SU-DHL-6 (cell line): ENCODE measurements around the gene NRP2.

ENCODE experiments used
- CTCF ChIP-seq: fragments of 200-600 bp; sonication (generic); IDR thresholded peaks from one replicate; pipeline ENCODE4 v1.5.1; 2017; ENCODE audit warnings: antibody characterized with exemption, mild to moderate bottlenecking, low read length, moderate library complexity; ENCODE audit not compliant: insufficient read depth, poor library complexity, severe bottlenecking
- EZH2phosphoT487 ChIP-seq: fragments of 200-600 bp; sonication (generic), shearing (Covaris generic); conservative IDR thresholded peaks from 2 replicates; pipeline ENCODE4 v1.6.1; 2018; ENCODE audit warnings: mild to moderate bottlenecking, antibody characterized with exemption, low read length, moderate library complexity, mixed read lengths

GRCh38 chr2:205811387-205811786 is 129.1 kb downstream of the NRP2 start:
- no peak for TF ChIP-seq CTCF
- no peak for TF ChIP-seq EZH2phosphoT487
